Renal cortex interstitium (tissue), 11 donors: ENCODE measurements around the gene GAS2. TPM values are rescaled to one million over a fixed set of nuclear protein-coding genes. Genes with fewer than 3 reads are reported as not detected.

Experiments
- DNase-seq, 11 donors: peaks; one replicate each; pipeline ENCODE4 v3.0.0-alpha.2; 2013; ENCODE audit warnings: low read depth in 9 of 11, low spot score in 4 of 11; ENCODE audit errors: extremely low read depth in 1 of 11
- polyA plus RNA-seq, 3 donors: library from polyadenylated mRNA; unstranded; fragments of 120-200 nt; gene quantifications; one replicate each; pipeline ENCODE4 v1.2.1, GENCODE V29; 2013; ENCODE audit not compliant: insufficient read length in 3 of 3

GAS2 gene
- polyA plus RNA-seq, 3 donors, result 9.8 to 12.5 (median 11.2) TPM

- peak in 7 of 11 donors; percentile 9 to 36 (median 28) for DNase-seq
Measured at GRCh38 chr11:22666688-22667439, 453 bp downstream of the GAS2 start.

GRCh38 chr11:22668005-22668796 lies 1.8 kb downstream of the GAS2 start:
- no peak for DNase-seq

- DNase-seq, result no peak
Measured at GRCh38 chr11:22669368-22669767, 3.0 kb downstream of the GAS2 start.

- DNase-seq, result no peak
Measured at GRCh38 chr11:22670830-22671229, 4.4 kb downstream of the GAS2 start.

GRCh38 chr11:22671751-22672150 lies 5.3 kb downstream of the GAS2 start:
- DNase-seq, result no peak

- DNase-seq, result no peak
Measured at GRCh38 chr11:22674470-22675439, 8.3 kb downstream of the GAS2 start.

GRCh38 chr11:22677153-22677903 lies 10.9 kb downstream of the GAS2 start:
- DNase-seq, result no peak

GRCh38 chr11:22680628-22681027 lies 14.2 kb downstream of the GAS2 start:
- no peak for DNase-seq

GRCh38 chr11:22681281-22681812 lies 14.9 kb downstream of the GAS2 start:
- no peak for DNase-seq

- no peak for DNase-seq
Measured at GRCh38 chr11:22684082-22684481, 17.7 kb downstream of the GAS2 start.

GRCh38 chr11:22685111-22685510 lies 18.7 kb downstream of the GAS2 start:
- no peak for DNase-seq

GRCh38 chr11:22688914-22689313 lies 22.5 kb downstream of the GAS2 start:
- no peak for DNase-seq

GRCh38 chr11:22690257-22690656 lies 23.8 kb downstream of the GAS2 start:
- DNase-seq, result no peak

GRCh38 chr11:22690871-22691270 lies 24.5 kb downstream of the GAS2 start:
- DNase-seq, result no peak

- DNase-seq, result no peak
Measured at GRCh38 chr11:22699388-22699787, 33.0 kb downstream of the GAS2 start.

- no peak for DNase-seq
Measured at GRCh38 chr11:22702031-22702430, 35.6 kb downstream of the GAS2 start.

GRCh38 chr11:22703040-22703439 lies 36.6 kb downstream of the GAS2 start:
- peak; percentile 44 to 85 (median 60) for DNase-seq

GRCh38 chr11:22703591-22703990 lies 37.2 kb downstream of the GAS2 start:
- DNase-seq, result peak in 3 of 11 donors; percentile 16 to 62 (median 43)
